HG02852 (cell line): ENCODE data around the gene ZC3H10.

Source experiments
- ATAC-seq: cut with Tn5 transposase; IDR thresholded peaks from one replicate; pipeline ENCODE4 v1.9.1; 2021; ENCODE audit warnings: mild to moderate bottlenecking, moderate library complexity; ENCODE audit not compliant: unreplicated experiment

ZC3H10 gene

GRCh38 chr12:56169229-56169759 lies 51.2 kb downstream of the ZC3H10 start:
- ATAC-seq, result no peak

GRCh38 chr12:56172839-56173238 lies 54.8 kb downstream of the ZC3H10 start:
- no peak for ATAC-seq
